ENCODE measurements around the gene AFAP1L2.

DNA sequence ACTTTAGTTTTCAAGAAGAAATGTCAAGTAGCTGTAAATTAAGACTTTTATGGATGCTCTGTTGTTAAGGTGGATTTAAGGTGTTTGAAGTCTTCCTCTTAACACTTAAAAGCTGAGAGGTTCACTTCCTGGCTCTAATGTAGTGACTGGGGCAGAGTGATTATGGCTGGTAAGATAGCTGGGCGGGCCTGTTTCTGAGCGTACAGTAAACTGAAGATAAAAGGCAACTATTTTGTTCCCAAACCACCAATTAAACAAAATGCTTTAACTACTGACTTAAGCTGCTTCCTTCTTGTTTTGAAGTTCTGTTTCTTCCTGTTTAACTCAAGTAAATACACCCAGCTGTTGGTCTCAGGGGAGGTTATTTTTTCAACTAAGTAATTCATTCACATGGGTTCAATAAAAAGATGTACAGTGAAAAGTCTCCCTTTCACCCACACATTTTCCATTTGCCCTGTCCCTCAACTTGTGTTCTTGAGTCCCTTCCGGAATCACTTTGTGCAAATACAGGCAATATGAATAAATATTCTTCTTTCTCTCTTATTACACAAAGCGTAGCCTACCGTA, 145.9 kb downstream of the AFAP1L2 start:
- TF ChIP-seq, protein P1, sequence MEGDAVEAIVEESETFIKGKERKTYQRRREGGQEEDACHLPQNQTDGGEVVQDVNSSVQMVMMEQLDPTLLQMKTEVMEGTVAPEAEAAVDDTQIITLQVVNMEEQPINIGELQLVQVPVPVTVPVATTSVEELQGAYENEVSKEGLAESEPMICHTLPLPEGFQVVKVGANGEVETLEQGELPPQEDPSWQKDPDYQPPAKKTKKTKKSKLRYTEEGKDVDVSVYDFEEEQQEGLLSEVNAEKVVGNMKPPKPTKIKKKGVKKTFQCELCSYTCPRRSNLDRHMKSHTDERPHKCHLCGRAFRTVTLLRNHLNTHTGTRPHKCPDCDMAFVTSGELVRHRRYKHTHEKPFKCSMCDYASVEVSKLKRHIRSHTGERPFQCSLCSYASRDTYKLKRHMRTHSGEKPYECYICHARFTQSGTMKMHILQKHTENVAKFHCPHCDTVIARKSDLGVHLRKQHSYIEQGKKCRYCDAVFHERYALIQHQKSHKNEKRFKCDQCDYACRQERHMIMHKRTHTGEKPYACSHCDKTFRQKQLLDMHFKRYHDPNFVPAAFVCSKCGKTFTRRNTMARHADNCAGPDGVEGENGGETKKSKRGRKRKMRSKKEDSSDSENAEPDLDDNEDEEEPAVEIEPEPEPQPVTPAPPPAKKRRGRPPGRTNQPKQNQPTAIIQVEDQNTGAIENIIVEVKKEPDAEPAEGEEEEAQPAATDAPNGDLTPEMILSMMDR (IDR thresholded peaks at IDR 0.05), result no peak
- TF ChIP-seq, protein P2, sequence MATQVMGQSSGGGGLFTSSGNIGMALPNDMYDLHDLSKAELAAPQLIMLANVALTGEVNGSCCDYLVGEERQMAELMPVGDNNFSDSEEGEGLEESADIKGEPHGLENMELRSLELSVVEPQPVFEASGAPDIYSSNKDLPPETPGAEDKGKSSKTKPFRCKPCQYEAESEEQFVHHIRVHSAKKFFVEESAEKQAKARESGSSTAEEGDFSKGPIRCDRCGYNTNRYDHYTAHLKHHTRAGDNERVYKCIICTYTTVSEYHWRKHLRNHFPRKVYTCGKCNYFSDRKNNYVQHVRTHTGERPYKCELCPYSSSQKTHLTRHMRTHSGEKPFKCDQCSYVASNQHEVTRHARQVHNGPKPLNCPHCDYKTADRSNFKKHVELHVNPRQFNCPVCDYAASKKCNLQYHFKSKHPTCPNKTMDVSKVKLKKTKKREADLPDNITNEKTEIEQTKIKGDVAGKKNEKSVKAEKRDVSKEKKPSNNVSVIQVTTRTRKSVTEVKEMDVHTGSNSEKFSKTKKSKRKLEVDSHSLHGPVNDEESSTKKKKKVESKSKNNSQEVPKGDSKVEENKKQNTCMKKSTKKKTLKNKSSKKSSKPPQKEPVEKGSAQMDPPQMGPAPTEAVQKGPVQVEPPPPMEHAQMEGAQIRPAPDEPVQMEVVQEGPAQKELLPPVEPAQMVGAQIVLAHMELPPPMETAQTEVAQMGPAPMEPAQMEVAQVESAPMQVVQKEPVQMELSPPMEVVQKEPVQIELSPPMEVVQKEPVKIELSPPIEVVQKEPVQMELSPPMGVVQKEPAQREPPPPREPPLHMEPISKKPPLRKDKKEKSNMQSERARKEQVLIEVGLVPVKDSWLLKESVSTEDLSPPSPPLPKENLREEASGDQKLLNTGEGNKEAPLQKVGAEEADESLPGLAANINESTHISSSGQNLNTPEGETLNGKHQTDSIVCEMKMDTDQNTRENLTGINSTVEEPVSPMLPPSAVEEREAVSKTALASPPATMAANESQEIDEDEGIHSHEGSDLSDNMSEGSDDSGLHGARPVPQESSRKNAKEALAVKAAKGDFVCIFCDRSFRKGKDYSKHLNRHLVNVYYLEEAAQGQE (IDR thresholded peaks at IDR 0.05; ENCODE audit: insufficient read depth in 1 of 2, low read depth in 2 of 2, low read length in 1 of 2), result no peak

All from Panc1 (cell line).